AG09319 (cell line): ENCODE data around the gene GSAP.
"Not testable (repeated sequence)": the region's sequence is repeated elsewhere in the genome, so short reads cannot be mapped to it uniquely, and the experiment has no call there.

Source experiments
- DNase-seq: peaks from one replicate; pipeline ENCODE4 v3.0.0-alpha.2; 2010; ENCODE audit warnings: low read depth; ENCODE audit errors: extremely low read depth
- TF ChIP-seq, protein P1 (sequence below): IDR thresholded peaks from 2 replicates; pipeline ENCODE4 v1.5.1; 2011; ENCODE audit warnings: low read depth, mild to moderate bottlenecking, inconsistent platforms, low read length, moderate library complexity

Gene GSAP

GRCh38 chr7:77351539-77352004 is 64.6 kb downstream of the GSAP start:
- no peak for DNase-seq
- TF ChIP-seq, protein P1, sequence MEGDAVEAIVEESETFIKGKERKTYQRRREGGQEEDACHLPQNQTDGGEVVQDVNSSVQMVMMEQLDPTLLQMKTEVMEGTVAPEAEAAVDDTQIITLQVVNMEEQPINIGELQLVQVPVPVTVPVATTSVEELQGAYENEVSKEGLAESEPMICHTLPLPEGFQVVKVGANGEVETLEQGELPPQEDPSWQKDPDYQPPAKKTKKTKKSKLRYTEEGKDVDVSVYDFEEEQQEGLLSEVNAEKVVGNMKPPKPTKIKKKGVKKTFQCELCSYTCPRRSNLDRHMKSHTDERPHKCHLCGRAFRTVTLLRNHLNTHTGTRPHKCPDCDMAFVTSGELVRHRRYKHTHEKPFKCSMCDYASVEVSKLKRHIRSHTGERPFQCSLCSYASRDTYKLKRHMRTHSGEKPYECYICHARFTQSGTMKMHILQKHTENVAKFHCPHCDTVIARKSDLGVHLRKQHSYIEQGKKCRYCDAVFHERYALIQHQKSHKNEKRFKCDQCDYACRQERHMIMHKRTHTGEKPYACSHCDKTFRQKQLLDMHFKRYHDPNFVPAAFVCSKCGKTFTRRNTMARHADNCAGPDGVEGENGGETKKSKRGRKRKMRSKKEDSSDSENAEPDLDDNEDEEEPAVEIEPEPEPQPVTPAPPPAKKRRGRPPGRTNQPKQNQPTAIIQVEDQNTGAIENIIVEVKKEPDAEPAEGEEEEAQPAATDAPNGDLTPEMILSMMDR = no peak

DNA sequence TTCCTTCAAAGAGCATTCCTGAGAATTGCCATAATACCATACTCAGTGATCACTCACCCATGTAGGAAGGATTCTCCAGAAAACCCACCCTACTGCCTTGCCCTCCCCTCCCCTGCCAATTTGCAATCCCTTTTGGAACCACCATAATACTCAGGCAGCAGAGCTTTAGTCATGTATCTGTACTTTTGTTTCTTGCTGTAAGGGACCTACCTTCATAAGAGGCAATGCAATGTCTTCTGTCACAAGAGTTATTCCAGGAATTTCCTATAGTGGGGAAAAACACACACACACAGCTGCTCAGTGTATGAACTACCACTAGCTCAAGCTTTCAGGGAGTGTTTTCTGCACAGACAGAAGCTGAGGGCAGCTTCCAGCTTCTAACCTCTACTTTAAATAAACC is 67.0 kb downstream of the GSAP start:
- TF ChIP-seq, protein P1 = no peak
- no peak for DNase-seq

DNA sequence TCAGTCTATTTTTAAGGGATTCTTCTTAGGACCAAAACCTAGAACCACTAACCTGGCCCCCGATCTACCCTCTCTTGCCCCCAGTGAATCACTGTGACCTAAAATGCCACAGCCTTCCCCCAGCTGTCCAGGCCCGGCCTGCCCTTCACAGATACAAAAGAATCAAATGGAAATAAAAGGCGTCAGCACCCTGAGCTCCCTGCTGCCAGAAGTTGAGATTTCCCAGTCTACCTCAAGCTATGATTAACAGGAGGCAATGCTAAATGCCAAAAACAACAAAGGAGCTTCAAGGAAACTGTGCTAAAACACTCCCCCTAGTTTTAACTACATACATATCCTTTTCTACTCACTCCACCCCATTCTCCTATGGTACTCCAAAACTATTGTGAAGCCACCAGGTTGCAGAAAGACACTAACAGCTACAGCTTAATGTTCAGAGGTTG is 67.8 kb downstream of the GSAP start:
- no peak for DNase-seq
- TF ChIP-seq, protein P1 = no peak

- DNase-seq = no peak
- TF ChIP-seq, protein P1 = no peak
These were observed 69.7 kb downstream of the GSAP start for GRCh38 chr7:77346441-77346840.

GRCh38 chr7:77345426-77345825 is 70.7 kb downstream of the GSAP start:
- DNase-seq = not testable (repeated sequence)

GRCh38 chr7:77339726-77340125 is 76.4 kb downstream of the GSAP start:
- TF ChIP-seq, protein P1 = no peak
- DNase-seq = no peak

- TF ChIP-seq, protein P1 = no peak
These were observed 77.1 kb downstream of the GSAP start for GRCh38 chr7:77338883-77339629.

GRCh38 chr7:77338260-77338659 is 77.9 kb downstream of the GSAP start:
- DNase-seq = no peak
- TF ChIP-seq, protein P1 = no peak

More at GRCh38 chr7:77338883-77339629, 77.1 kb downstream of the GSAP start:
- no peak for DNase-seq
